Measurements from ENCODE around the gene CFAP97D2. TPM values are rescaled to one million over a fixed set of nuclear protein-coding genes. Genes with fewer than 3 reads are reported as not detected.
A peak's percentile ranks its signal among the peaks of the same experiment; 100 is the strongest.
"Not testable (repeated sequence)": the region's sequence is repeated elsewhere in the genome, so short reads cannot be mapped to it uniquely, and the experiment has no call there.

The CFAP97D2 gene
- total RNA-seq, 1 donor from 2014 or later: not detected

DNA sequence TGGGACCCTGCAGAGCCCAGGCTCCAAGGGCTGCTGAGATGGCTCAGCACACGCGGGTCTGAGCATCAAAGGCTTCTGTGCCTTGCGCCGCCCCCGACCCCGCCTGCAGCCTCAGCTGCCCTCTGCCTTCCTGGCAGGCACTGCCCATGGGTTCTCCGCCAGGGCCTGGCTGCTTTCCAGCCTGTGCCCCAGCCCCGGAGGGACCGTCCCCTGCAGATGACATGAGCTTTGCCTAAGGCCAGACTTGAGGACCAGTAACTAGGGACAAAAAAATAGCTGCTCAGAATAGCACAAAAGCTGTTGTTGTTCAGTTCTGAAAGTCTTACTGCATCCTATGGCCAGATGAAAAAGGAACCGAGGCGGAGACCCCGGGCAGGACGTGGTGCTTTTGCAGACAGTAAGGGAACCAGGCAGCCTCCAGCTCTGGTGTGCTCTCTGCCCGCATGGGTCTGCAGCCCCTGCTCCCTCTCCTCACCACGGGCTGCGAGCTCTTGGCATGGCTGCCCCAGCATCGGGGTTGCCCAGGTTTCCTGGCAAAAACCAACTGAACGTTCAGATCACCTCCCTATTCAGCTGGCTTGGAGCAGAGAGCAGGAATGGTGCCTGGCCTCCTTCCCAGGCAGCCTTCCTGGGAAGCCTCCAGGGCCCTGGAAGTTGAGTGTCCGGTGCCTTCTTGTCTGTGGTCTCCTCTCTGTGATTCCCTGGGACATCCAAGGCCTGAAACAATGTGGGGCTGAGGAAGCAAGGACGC lies 12.5 kb upstream of the CFAP97D2 start:
- FAIRE-seq (no peak), DNase-seq (ENCODE audit: low read depth) (no peak)
- TF ChIP-seq CTCF (IDR thresholded peaks at IDR 0.05; ENCODE audit: insufficient read depth, low read length, severe bottlenecking): no peak
- H3K36me3 ChIP-seq (ENCODE audit: control insufficient read depth, insufficient read depth, low read length): no peaks in the 10 kb centered on the region
- H3K27me3 ChIP-seq (ENCODE audit: control insufficient read depth, insufficient read depth, low read length): no peaks in the 10 kb centered on the region
- H3K4me3 ChIP-seq (ENCODE audit: low read depth, low read length): no peak overlapping the region

GRCh38 chr13:114167426-114167825 lies 11.6 kb upstream of the CFAP97D2 start:
- Histone ChIP-seq H3K36me3 (ENCODE audit: control insufficient read depth, insufficient read depth, low read length) (no peaks in the 10 kb centered on the region), H3K4me3 (ENCODE audit: low read depth, low read length) (no peak overlapping the region), H3K27me3 (ENCODE audit: control insufficient read depth, insufficient read depth, low read length) (no peaks in the 10 kb centered on the region)
- DNase-seq (ENCODE audit: low read depth) (no peak), FAIRE-seq (peak; percentile 81)
- TF ChIP-seq CTCF (IDR thresholded peaks at IDR 0.05; ENCODE audit: insufficient read depth, low read length, severe bottlenecking): no peak

GRCh38 chr13:114167885-114168284 lies 11.2 kb upstream of the CFAP97D2 start:
- H3K36me3 ChIP-seq (ENCODE audit: control insufficient read depth, insufficient read depth, low read length): no peaks in the 10 kb centered on the region
- no peak for FAIRE-seq
- no peak overlapping the region for H3K4me3 ChIP-seq (ENCODE audit: low read depth, low read length)
- no peak for TF ChIP-seq CTCF (IDR thresholded peaks at IDR 0.05; ENCODE audit: insufficient read depth, low read length, severe bottlenecking)
- no peaks in the 10 kb centered on the region for H3K27me3 ChIP-seq (ENCODE audit: control insufficient read depth, insufficient read depth, low read length)
- no peak for DNase-seq (ENCODE audit: low read depth)

DNA sequence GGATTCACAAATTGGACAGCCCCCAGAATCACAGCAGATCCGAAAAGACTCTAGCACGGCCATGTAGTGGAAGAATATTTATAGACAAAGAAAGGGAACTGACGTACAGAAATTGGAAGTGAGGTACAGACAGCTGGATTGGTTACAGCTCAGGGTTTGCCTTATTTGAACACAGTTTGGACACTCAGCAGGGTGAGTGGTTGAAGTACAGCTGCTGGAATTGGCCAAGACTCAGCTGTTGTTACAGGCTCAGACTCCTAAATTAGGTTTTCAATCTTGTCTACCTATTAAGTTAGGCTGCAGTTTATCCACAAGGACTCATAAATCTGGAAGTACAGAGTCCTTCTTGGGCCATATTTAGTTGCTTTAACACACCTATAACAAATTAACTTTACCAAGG lies 5.8 kb upstream of the CFAP97D2 start:
- no peak for TF ChIP-seq CTCF (IDR thresholded peaks at IDR 0.05; ENCODE audit: insufficient read depth, low read length, severe bottlenecking)
- Histone ChIP-seq H3K36me3 (ENCODE audit: control insufficient read depth, insufficient read depth, low read length) (no peaks in the 10 kb centered on the region), H3K27me3 (ENCODE audit: control insufficient read depth, insufficient read depth, low read length) (no peaks in the 10 kb centered on the region), H3K4me3 (ENCODE audit: low read depth, low read length) (no peak overlapping the region)
- no peak for FAIRE-seq
- no peak for DNase-seq (ENCODE audit: low read depth)

DNA sequence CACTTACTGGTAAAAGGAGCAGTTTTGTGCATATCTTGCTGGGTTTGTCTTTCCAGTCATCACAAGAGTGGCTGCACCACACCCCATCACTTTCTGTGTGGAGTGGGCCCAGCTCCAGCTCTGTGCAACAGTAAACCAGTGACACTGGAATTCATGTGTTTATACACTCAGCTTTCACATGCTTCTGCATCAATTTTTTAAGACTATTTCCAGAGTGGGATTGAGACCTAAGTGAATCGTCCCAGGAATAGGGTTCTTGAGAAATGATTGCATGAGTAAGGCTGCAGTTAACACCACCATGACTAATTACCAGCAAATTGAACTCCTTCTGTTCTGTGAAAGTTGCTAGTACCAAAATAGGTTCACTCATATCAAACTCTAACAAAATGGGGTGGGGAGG lies 5.3 kb upstream of the CFAP97D2 start:
- no peaks in the 10 kb centered on the region for H3K27me3 ChIP-seq (ENCODE audit: control insufficient read depth, insufficient read depth, low read length)
- peak; percentile 18 for DNase-seq (ENCODE audit: low read depth)
- no peaks in the 10 kb centered on the region for H3K36me3 ChIP-seq (ENCODE audit: control insufficient read depth, insufficient read depth, low read length)
- no peak overlapping the region for H3K4me3 ChIP-seq (ENCODE audit: low read depth, low read length)
- FAIRE-seq: no peak
- no peak for TF ChIP-seq CTCF (IDR thresholded peaks at IDR 0.05; ENCODE audit: insufficient read depth, low read length, severe bottlenecking)

DNA sequence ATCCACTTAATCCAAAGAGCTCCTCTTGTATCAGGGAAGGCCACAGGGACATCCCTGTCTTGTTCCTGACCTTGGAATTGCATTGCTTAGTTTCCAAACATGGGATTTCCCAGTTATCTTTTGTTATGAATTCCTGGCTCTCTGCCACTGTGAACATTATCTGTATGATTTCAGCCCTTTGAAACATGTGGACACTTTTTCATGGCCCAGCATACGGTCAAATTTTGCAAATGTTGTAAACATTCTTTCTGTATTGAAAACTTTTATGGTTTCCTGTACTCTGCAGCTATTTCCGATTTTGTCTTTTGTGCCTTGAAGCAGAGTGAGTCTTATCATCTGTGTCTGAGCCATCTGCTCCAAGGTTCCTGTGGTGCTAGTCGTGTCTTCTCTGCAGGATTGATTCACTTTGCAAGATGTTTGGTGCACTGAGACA lies 4.5 kb upstream of the CFAP97D2 start:
- peak; percentile 82 for FAIRE-seq
- no peak for TF ChIP-seq CTCF (IDR thresholded peaks at IDR 0.05; ENCODE audit: insufficient read depth, low read length, severe bottlenecking)
- no peak for DNase-seq (ENCODE audit: low read depth)
- H3K27me3 ChIP-seq (ENCODE audit: control insufficient read depth, insufficient read depth, low read length): no peaks in the 10 kb centered on the region
- no peaks in the 10 kb centered on the region for H3K36me3 ChIP-seq (ENCODE audit: control insufficient read depth, insufficient read depth, low read length)
- no peak overlapping the region for H3K4me3 ChIP-seq (ENCODE audit: low read depth, low read length)

GRCh38 chr13:114176359-114176902 lies 2.6 kb upstream of the CFAP97D2 start:
- not testable (repeated sequence) for H3K27me3 ChIP-seq (ENCODE audit: control insufficient read depth, insufficient read depth, low read length); H3K36me3 ChIP-seq (ENCODE audit: control insufficient read depth, insufficient read depth, low read length); H3K4me3 ChIP-seq (ENCODE audit: low read depth, low read length); DNase-seq (ENCODE audit: low read depth)
- FAIRE-seq: peak; percentile 40
